ENCODE results near the gene EXD2.

GRCh38 chr14:69208666-69209065, 17.4 kb downstream of the EXD2 start:
- TF ChIP-seq ELK1 (IDR thresholded peaks at IDR 0.05; ENCODE audit: low read depth, low read length), result no peak
- no peak for TF ChIP-seq CTCF (IDR thresholded peaks at IDR 0.05)
- no peak for TF ChIP-seq RAD21 (conservative IDR thresholded peaks at IDR 0.05 in 1 of 2, IDR thresholded peaks at IDR 0.05 in 1 of 2)
- TF ChIP-seq USF2 (IDR thresholded peaks at IDR 0.05), result no peak
- TF ChIP-seq CBX8 (IDR thresholded peaks at IDR 0.05), result no peak
